ENCODE results near the gene THADA.
"Not testable (repeated sequence)": the region's sequence is repeated elsewhere in the genome, so short reads cannot be mapped to it uniquely, and the experiment has no call there.

The THADA gene

DNA sequence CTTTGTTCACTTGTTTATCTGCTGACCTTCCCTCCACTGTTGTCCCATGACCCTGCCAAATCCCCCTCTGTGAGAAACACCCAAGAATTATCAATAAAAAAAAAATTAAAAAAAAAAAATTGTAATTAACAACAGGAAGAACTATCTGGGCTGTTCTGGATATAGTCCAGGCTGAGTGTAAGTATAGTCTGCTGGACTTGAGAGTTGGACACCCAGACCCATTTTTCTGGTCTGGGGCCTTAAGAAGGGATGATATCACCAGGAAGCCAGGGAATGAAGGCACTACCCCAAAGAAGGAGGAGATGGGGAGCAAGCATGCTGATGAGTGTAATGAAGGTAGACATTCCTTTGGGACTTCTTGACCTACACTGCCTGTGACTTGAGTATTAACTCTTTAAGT lies 297.3 kb downstream of the THADA start:
- Mint-ChIP-seq H3K27me3 (ENCODE audit: low read depth, poor library complexity) (peaks cover 3% of the 10 kb centered on the region), H3K4me3 (no peak overlapping the region), H3K27ac (no peak overlapping the region), H3K36me3 (ENCODE audit: low read depth) (peaks cover 26% of the 10 kb centered on the region), H3K9me3 (peaks cover 28% of the 10 kb centered on the region), H3K4me1 (peaks cover 12% of the 10 kb centered on the region)
- TF ChIP-seq, protein P1, sequence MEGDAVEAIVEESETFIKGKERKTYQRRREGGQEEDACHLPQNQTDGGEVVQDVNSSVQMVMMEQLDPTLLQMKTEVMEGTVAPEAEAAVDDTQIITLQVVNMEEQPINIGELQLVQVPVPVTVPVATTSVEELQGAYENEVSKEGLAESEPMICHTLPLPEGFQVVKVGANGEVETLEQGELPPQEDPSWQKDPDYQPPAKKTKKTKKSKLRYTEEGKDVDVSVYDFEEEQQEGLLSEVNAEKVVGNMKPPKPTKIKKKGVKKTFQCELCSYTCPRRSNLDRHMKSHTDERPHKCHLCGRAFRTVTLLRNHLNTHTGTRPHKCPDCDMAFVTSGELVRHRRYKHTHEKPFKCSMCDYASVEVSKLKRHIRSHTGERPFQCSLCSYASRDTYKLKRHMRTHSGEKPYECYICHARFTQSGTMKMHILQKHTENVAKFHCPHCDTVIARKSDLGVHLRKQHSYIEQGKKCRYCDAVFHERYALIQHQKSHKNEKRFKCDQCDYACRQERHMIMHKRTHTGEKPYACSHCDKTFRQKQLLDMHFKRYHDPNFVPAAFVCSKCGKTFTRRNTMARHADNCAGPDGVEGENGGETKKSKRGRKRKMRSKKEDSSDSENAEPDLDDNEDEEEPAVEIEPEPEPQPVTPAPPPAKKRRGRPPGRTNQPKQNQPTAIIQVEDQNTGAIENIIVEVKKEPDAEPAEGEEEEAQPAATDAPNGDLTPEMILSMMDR (IDR thresholded peaks at IDR 0.05): no peak
- DNase-seq: no peak

DNA sequence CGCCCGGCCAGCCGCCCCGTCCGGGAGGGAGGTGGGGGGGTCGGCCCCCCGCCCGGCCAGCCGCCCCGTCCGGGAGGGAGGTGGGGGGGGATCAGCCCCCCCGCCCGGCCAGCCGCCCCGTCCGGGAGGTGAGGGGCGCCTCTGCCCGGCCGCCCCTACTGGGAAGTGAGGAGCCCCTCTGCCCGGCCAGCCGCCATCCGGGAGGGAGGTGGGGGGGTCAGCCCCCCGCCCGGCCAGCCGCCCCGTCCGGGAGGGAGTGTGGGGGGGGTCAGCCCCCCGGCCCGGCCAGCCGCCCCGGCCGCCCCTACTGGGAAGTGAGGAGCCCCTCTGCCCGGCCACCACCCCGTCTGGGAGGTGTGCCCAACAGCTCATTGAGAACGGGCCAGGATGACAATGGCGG lies 298.1 kb downstream of the THADA start:
- H3K4me3 Mint-ChIP-seq; DNase-seq; H3K27me3 Mint-ChIP-seq (ENCODE audit: low read depth, poor library complexity); H3K27ac Mint-ChIP-seq: not testable (repeated sequence)
- H3K9me3 Mint-ChIP-seq: peaks cover 28% of the 10 kb centered on the region
- H3K36me3 Mint-ChIP-seq (ENCODE audit: low read depth): peaks cover 29% of the 10 kb centered on the region
- H3K4me1 Mint-ChIP-seq: peaks cover 12% of the 10 kb centered on the region

DNA sequence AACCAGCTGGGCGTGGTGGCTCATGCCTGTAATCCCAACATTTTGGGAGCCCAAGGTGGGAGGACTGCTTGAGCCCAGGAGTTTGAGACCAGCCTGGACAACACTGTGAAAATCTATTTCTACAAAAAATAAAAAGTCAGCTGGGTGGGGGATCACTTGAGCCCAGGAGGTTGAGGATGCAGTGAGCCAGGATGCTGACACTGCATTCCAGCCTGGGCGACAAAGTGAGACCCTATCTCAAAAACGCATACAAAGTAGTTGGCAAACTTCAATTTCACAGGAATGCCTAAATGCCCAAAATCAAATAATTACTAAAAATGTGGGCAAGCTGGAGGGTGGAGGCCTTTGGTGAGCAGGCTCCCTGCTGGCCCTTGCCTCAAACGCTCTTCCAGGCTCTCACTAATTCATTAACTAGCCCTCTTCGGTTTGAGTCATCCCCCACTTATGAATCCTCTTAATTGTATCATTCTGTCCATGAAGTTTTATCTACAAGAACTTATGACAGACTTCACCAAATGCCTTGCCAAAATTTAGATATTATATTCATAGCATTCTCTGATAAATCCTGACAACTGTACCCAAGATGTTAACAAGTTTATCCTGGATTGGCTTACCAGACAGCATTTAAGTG lies 300.8 kb downstream of the THADA start:
- no peaks in the 10 kb centered on the region for H3K27me3 Mint-ChIP-seq (ENCODE audit: low read depth, poor library complexity)
- no peak for DNase-seq
- H3K4me3 Mint-ChIP-seq: no peak overlapping the region
- TF ChIP-seq, protein P1 (IDR thresholded peaks at IDR 0.05): no peak
- no peak overlapping the region for H3K27ac Mint-ChIP-seq
- H3K9me3 Mint-ChIP-seq: peaks cover 28% of the 10 kb centered on the region
- peaks cover 52% of the 10 kb centered on the region for H3K36me3 Mint-ChIP-seq (ENCODE audit: low read depth)
- peaks cover 8% of the 10 kb centered on the region for H3K4me1 Mint-ChIP-seq

DNA sequence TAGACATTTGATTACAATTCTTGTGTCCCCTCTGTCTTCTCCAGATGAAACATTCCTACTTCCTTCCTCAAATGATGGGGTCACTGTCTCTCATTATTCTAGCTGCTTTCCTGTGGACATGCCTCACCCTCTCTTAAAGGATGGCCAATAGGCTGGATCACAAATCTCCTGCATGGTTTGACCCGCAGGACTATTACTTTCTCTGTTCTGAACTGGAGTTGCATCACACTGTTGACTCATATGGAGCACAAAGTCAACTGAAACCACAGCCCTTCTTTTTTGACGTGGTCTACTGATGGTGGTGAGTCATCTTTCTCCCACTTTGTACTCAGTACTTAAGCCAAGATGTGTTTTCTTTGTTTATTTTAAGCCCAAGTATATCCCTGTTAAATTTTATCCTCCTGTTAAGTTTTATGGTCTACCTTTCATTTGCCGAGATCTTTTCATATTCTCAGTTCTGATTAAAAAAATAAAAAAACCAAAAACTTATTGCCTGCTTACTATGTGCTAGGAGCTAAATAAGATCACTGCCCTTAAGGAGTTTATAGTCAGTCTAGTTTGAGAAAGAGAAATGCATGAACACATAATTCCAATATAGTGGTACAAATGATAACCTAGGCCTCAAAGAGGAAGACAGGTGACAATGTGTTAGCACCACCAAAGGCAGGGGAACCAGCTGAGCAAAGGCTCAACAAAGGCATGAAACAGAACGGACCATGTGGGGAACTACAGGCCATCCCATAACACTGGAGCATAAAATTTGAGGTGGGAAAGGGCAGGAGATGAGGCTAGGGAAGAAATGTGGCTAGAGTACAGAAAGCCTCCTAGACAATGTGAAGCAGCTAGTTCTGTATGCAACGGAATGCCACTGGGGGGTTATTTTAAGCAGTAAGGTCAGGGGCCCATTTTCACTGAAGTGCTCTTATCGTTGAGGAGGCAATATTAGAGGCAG lies 301.8 kb downstream of the THADA start:
- Mint-ChIP-seq H3K4me1 (peaks cover 8% of the 10 kb centered on the region), H3K4me3 (no peak overlapping the region), H3K27ac (no peak overlapping the region), H3K36me3 (ENCODE audit: low read depth) (peaks cover 58% of the 10 kb centered on the region), H3K27me3 (ENCODE audit: low read depth, poor library complexity) (no peaks in the 10 kb centered on the region), H3K9me3 (peaks cover 28% of the 10 kb centered on the region)
- DNase-seq: no peak
- TF ChIP-seq, protein P1 (IDR thresholded peaks at IDR 0.05): no peak

DNA sequence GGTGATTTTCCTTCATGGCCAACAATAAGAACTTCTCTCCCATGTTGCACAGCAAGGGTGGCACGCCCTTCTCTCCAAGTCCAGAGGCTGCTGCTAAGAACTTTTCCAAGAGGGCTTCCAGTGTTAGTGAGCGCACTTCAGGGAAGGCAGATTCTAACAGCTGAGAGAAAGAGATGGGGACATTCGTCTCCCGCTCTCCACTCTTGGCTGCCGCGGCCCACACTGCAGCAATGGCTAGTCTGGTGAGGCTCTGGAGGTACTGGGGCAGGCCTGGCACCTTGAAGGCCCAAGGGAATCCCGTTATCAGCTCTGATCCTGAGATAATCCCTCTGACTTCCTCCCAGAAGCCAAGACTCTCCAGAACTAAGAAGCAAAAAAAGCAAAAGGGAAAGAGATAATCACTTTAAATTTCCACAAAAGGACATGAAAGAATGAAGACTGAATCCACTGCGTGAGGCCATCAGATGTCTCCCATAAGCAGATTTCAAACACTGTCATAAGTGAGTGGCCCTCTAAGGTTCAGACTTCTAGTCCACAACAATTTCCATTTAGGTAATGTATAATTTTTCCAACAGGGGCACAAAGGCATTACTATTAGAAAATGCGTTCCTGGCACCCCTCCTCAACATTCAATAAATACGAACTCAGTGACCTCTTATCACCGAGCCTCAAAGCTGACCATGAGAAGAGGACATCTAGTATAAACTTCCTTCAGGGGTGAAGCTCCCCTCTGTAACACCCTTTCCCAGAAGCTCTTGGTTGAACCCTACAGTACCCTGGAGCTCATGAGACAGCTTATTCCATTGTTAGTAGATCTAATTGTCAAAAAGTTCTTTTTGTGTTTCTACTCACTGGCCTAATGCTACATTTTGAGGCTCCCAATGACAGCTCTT lies 302.7 kb downstream of the THADA start:
- Mint-ChIP-seq H3K4me3 (no peak overlapping the region), H3K4me1 (peaks cover 8% of the 10 kb centered on the region), H3K27me3 (ENCODE audit: low read depth, poor library complexity) (no peaks in the 10 kb centered on the region), H3K36me3 (ENCODE audit: low read depth) (peaks cover 63% of the 10 kb centered on the region), H3K9me3 (peaks cover 23% of the 10 kb centered on the region), H3K27ac (no peak overlapping the region)
- DNase-seq: no peak
- TF ChIP-seq, protein P1 (IDR thresholded peaks at IDR 0.05): no peak

DNA sequence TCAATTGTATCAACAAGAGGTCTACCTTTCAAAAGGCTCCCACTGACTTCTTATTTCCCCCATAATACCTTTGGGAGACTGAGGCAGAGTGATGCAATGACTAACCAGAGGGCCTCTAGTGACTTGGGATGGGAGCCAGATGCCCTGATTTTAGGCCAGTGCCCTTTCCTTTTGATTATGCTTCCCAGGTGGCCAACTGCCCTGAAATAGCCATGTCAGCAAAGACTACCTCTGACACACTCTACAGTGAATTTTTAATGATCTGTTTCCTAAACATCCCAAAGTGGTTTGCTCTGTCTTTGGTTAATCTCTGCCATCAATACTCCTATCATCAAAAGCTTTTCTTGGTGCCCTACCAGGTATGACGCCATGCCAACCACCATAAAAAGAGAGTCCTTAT lies 303.5 kb downstream of the THADA start:
- TF ChIP-seq, protein P1 (IDR thresholded peaks at IDR 0.05): no peak
- no peak overlapping the region for H3K27ac Mint-ChIP-seq
- DNase-seq: no peak
- H3K9me3 Mint-ChIP-seq: peaks cover 23% of the 10 kb centered on the region
- H3K36me3 Mint-ChIP-seq (ENCODE audit: low read depth): peaks cover 69% of the 10 kb centered on the region
- H3K4me1 Mint-ChIP-seq: peaks cover 8% of the 10 kb centered on the region
- H3K27me3 Mint-ChIP-seq (ENCODE audit: low read depth, poor library complexity): no peaks in the 10 kb centered on the region
- no peak overlapping the region for H3K4me3 Mint-ChIP-seq
